Heart left ventricle (tissue), 13 donors: ENCODE measurements around the gene INPP5D.

Experiments
- POLR2A ChIP-seq, 2 donors: fragments of 450-650 bp; IDR thresholded peaks; one replicate each; pipeline ENCODE4 v1.6.1; 2017; ENCODE audit warnings: antibody characterized with exemption in 2 of 2, mild to moderate bottlenecking in 2 of 2, moderate library complexity in 2 of 2
- TF ChIP-seq, protein P1 (sequence below), 12 donors: fragments of 200-600 bp; sonication (generic) in 4 of 12; IDR thresholded peaks; one replicate each; pipeline versions ENCODE4 v1.5.0 to v1.8.0; 2018 to 2022; ENCODE audit warnings: antibody characterized with exemption in 12 of 12, mild to moderate bottlenecking in 5 of 12
- donor health status: ischemic (EF 13 %, LVEDD 7.1; RV severe dilation, severe dysfunction).
- donor health status: DM: no; HTN: yes; CAD: no.
- donor health status: DM: no; HTN: no; CAD: no.
- donor health status: ischemic (EF 25% LVEDD 6.9; RV normal size, moderate dysfunction).
- donor health status: ischemic (EF 25% LVEDD 5.7; RV mildly dilated, moderate dysfunction).
- donor health status: ischemic (EF 35%, LVEDD 5.7; RV mildly dilated, moderate dysfunction).
- donor health status: nonischemic (EF 11% LVEDD 7.7; RV severe dilation, severe dysfunction).
- donor health status: DM: yes; HTN: yes; CAD: no.
- donor health status: PGD.
- donor health status: ischemic (EF 29% LVEDD 5.4; RV normal size, mild dysfunction).
- donor health status: nonischemic (EF 23%, LVEDD 6.1; RV moderate dilation, normal function).

DNA sequence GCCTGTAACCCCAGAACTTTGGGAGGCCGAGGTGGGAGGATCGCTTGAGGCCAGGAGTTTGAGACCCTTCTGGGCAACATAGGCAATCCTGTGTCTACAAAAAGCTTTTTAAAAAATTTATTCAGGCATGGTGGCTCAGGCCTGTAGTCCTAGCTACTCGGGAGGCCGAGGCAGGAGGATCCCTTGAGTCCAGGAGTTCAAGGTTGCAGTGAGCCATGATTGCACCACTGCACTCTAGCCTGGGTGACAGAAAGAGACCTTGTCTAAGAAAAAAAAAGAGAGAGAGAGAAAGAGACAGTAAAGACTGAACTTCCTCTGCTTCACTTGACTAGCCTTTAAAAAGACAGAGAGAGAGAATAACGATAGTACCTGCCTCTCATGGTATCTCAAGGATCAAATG, 62.4 kb downstream of the INPP5D start:
- TF ChIP-seq, protein P1, sequence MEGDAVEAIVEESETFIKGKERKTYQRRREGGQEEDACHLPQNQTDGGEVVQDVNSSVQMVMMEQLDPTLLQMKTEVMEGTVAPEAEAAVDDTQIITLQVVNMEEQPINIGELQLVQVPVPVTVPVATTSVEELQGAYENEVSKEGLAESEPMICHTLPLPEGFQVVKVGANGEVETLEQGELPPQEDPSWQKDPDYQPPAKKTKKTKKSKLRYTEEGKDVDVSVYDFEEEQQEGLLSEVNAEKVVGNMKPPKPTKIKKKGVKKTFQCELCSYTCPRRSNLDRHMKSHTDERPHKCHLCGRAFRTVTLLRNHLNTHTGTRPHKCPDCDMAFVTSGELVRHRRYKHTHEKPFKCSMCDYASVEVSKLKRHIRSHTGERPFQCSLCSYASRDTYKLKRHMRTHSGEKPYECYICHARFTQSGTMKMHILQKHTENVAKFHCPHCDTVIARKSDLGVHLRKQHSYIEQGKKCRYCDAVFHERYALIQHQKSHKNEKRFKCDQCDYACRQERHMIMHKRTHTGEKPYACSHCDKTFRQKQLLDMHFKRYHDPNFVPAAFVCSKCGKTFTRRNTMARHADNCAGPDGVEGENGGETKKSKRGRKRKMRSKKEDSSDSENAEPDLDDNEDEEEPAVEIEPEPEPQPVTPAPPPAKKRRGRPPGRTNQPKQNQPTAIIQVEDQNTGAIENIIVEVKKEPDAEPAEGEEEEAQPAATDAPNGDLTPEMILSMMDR (IDR thresholded peaks at IDR 0.05), result no peak
- TF ChIP-seq POLR2A (IDR thresholded peaks at IDR 0.05), result no peak
